Stimulated activated CD8-positive, alpha-beta memory T cell treated with anti-CD3 and anti-CD28 coated beads, Interleukin-2, amount 100 ng/mL, for 1 hour (primary cell): ENCODE measurements around the gene KLHL40.

Experiments
- DNase-seq, 2 donors: peaks; one replicate each; pipeline ENCODE4 v3.0.0-alpha.2; 2020; ENCODE audit warnings: low read depth in 2 of 2

The KLHL40 gene

GRCh38 chr3:42670051-42670576, 15.2 kb upstream of the KLHL40 start:
- no peak for DNase-seq

- DNase-seq = no peak
Observed at GRCh38 chr3:42670670-42671069, 14.7 kb upstream of the KLHL40 start.

- no peak for DNase-seq
Observed at GRCh38 chr3:42672515-42672914, 12.8 kb upstream of the KLHL40 start.

GRCh38 chr3:42673082-42673481, 12.3 kb upstream of the KLHL40 start:
- DNase-seq = no peak

- DNase-seq = no peak
Observed at GRCh38 chr3:42674146-42674545, 11.2 kb upstream of the KLHL40 start.

GRCh38 chr3:42675909-42676308, 9.4 kb upstream of the KLHL40 start:
- no peak for DNase-seq

GRCh38 chr3:42678447-42678846, 6.9 kb upstream of the KLHL40 start:
- DNase-seq = no peak

GRCh38 chr3:42680271-42680670, 5.1 kb upstream of the KLHL40 start:
- DNase-seq = no peak

- DNase-seq = no peak
Observed at GRCh38 chr3:42680806-42681205, 4.5 kb upstream of the KLHL40 start.

- DNase-seq = no peak
Observed at GRCh38 chr3:42681361-42682038, 3.8 kb upstream of the KLHL40 start.

GRCh38 chr3:42682301-42683070, 2.9 kb upstream of the KLHL40 start:
- DNase-seq = no peak

GRCh38 chr3:42683875-42684598, 1.3 kb upstream of the KLHL40 start:
- no peak for DNase-seq

- no peak for DNase-seq
Observed at GRCh38 chr3:42684632-42685362, 540 bp upstream of the KLHL40 start.

- no peak for DNase-seq
Observed at GRCh38 chr3:42685891-42686820, 819 bp downstream of the KLHL40 start.

GRCh38 chr3:42686832-42687650, 1.7 kb downstream of the KLHL40 start:
- DNase-seq = no peak

GRCh38 chr3:42688016-42688415, 2.7 kb downstream of the KLHL40 start:
- no peak for DNase-seq

GRCh38 chr3:42688487-42689420, 3.4 kb downstream of the KLHL40 start:
- DNase-seq = no peak

- DNase-seq = no peak
Observed at GRCh38 chr3:42689421-42690014, 4.2 kb downstream of the KLHL40 start.
